ENCODE results near the gene ZC3H12A.

DNA sequence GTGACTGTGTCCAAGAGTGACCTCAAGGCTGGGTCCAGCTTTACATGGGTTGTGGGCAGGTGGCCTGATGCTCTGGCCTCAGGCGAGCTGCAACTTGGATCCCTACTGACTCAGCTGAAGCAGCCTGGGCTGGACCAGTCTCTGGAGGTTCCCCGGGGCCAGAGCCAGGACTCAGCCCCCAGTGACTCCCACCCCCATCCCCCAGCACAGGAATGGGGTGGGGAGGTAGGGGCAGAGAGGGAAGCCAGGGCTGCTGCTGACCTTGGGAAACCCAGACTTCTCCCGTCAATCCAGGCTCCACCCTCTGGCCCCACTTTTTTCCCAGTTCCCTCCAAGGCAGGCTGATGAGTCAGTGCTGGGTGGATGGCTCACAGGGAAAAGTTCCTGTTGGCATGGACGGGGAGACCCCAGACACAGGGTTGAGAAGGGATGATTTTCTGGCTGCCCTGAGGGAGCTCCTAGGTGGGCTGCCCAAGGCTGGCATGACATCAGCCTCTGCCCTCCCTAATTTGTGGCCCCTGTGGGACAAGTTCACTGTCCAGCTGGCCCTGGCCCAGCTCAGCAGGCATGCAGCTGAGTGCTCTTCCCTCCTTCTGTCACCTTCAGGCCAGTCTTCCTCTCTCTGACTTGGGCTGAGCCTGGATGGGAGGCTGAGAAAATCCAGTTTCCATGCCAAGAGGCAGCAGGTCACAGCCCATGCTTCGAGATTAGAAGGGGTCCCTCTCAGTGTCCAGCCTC lies 2.2 kb downstream of the ZC3H12A start:
- no peak for TF ChIP-seq CTCF (conservative IDR thresholded peaks at IDR 0.05; ENCODE audit: low read length)
- no peak for TF ChIP-seq EZH2phosphoT487 (IDR thresholded peaks at IDR 0.05; ENCODE audit: borderline replicate concordance)
